ENCODE results near the gene MIEF1.

The MIEF1 gene

GRCh38 chr22:39471381-39472141 is 30.5 kb upstream of the MIEF1 start:
- ATAC-seq: peak; percentile 30 to 36

- no peak for ATAC-seq
Measured at GRCh38 chr22:39472570-39473556, 29.2 kb upstream of the MIEF1 start.

- no peak for ATAC-seq
Measured at GRCh38 chr22:39473851-39474250, 28.2 kb upstream of the MIEF1 start.

GRCh38 chr22:39474351-39475111 is 27.6 kb upstream of the MIEF1 start:
- ATAC-seq: no peak

GRCh38 chr22:39475337-39475736 is 26.8 kb upstream of the MIEF1 start:
- ATAC-seq: no peak

GRCh38 chr22:39475902-39476301 is 26.2 kb upstream of the MIEF1 start:
- ATAC-seq: no peak

- no peak for ATAC-seq
Measured at GRCh38 chr22:39476664-39477063, 25.4 kb upstream of the MIEF1 start.

- no peak for ATAC-seq
Measured at GRCh38 chr22:39477542-39477941, 24.5 kb upstream of the MIEF1 start.

GRCh38 chr22:39478441-39478850 is 23.6 kb upstream of the MIEF1 start:
- no peak for ATAC-seq

- ATAC-seq: no peak
Measured at GRCh38 chr22:39479254-39479653, 22.8 kb upstream of the MIEF1 start.

- ATAC-seq: no peak
Measured at GRCh38 chr22:39480557-39480956, 21.5 kb upstream of the MIEF1 start.

- no peak for ATAC-seq
Measured at GRCh38 chr22:39481054-39481453, 21.0 kb upstream of the MIEF1 start.

- no peak for ATAC-seq
Measured at GRCh38 chr22:39481595-39481994, 20.5 kb upstream of the MIEF1 start.

- no peak for ATAC-seq
Measured at GRCh38 chr22:39482768-39483167, 19.3 kb upstream of the MIEF1 start.

GRCh38 chr22:39486951-39487825 is 14.9 kb upstream of the MIEF1 start:
- ATAC-seq: no peak

- no peak for ATAC-seq
Measured at GRCh38 chr22:39487826-39488520, 14.1 kb upstream of the MIEF1 start.

- ATAC-seq: no peak
Measured at GRCh38 chr22:39488563-39489083, 13.5 kb upstream of the MIEF1 start.

GRCh38 chr22:39489094-39490068 is 12.7 kb upstream of the MIEF1 start:
- ATAC-seq: no peak

GRCh38 chr22:39490135-39490798 is 11.8 kb upstream of the MIEF1 start:
- peak; percentile 99 for ATAC-seq

All from activated CD4-positive, CD25-positive, alpha-beta regulatory T cell treated with anti-CD3 and anti-CD28 coated beads, Interleukin-2, amount 50 U/mL, for 24 hours (primary cell).